HUDEP-2 (cell line): ENCODE measurements around the gene TSPAN14.

Experiments
- DNase-seq, 76 experiments: peaks; one replicate each; lab custom pipeline; 2025; ENCODE audit not compliant: unreplicated experiment in 76 of 76; lab: John Stamatoyannopoulos, UW

The TSPAN14 gene

GRCh38 chr10:80421050-80421706 lies 32.9 kb upstream of the TSPAN14 start:
- no peak for DNase-seq

GRCh38 chr10:80421707-80422536 lies 32.2 kb upstream of the TSPAN14 start:
- no peak for DNase-seq

GRCh38 chr10:80425901-80426300 lies 28.2 kb upstream of the TSPAN14 start:
- no peak for DNase-seq

GRCh38 chr10:80427541-80427940 lies 26.6 kb upstream of the TSPAN14 start:
- DNase-seq = no peak

- DNase-seq = peak in 38 of 76 experiments; percentile 3 to 58 (median 26)
Observed at GRCh38 chr10:80429521-80429973, 24.6 kb upstream of the TSPAN14 start.

- no peak for DNase-seq
Observed at GRCh38 chr10:80433134-80433533, 21.0 kb upstream of the TSPAN14 start.

GRCh38 chr10:80436446-80437098 lies 17.5 kb upstream of the TSPAN14 start:
- DNase-seq = no peak

- DNase-seq = no peak
Observed at GRCh38 chr10:80437227-80437626, 16.9 kb upstream of the TSPAN14 start.

- DNase-seq = no peak
Observed at GRCh38 chr10:80441831-80442230, 12.3 kb upstream of the TSPAN14 start.

- DNase-seq = peak in 14 of 76 experiments; percentile 9 to 49 (median 26)
Observed at GRCh38 chr10:80442879-80443278, 11.2 kb upstream of the TSPAN14 start.

GRCh38 chr10:80443531-80443974 lies 10.6 kb upstream of the TSPAN14 start:
- peak in 72 of 76 experiments; percentile 21 to 87 (median 68) for DNase-seq

- no peak for DNase-seq
Observed at GRCh38 chr10:80444124-80444523, 10.0 kb upstream of the TSPAN14 start.

GRCh38 chr10:80444646-80445319 lies 9.3 kb upstream of the TSPAN14 start:
- peak in 56 of 76 experiments; percentile 6 to 70 (median 39) for DNase-seq

- no peak for DNase-seq
Observed at GRCh38 chr10:80447436-80448190, 6.5 kb upstream of the TSPAN14 start.

GRCh38 chr10:80448209-80448942 lies 5.7 kb upstream of the TSPAN14 start:
- no peak for DNase-seq

GRCh38 chr10:80449520-80449919 lies 4.6 kb upstream of the TSPAN14 start:
- no peak for DNase-seq

GRCh38 chr10:80451132-80451531 lies 3.0 kb upstream of the TSPAN14 start:
- no peak for DNase-seq

- DNase-seq = no peak
Observed at GRCh38 chr10:80452069-80452468, 2.0 kb upstream of the TSPAN14 start.

GRCh38 chr10:80452640-80453039 lies 1.5 kb upstream of the TSPAN14 start:
- no peak for DNase-seq
